Ovary (tissue), 3 donors: ENCODE data around the gene KLHL8.

Experiments
- EP300 ChIP-seq: sonication (generic); formaldehyde crosslinking; IDR thresholded peaks from one replicate; pipeline ENCODE4 v1.6.1; 2017; ENCODE audit warnings: antibody characterized with exemption
- POLR2A ChIP-seq: fragments of 450-650 bp; IDR thresholded peaks from one replicate; pipeline ENCODE4 v1.6.1; 2017; ENCODE audit warnings: antibody characterized with exemption, mild to moderate bottlenecking, moderate library complexity
- TF ChIP-seq, protein P1 (sequence below), 3 donors: fragments of 450-650 bp in 2 of 3; fragments of 200-600 bp in 1 of 3; IDR thresholded peaks; one replicate each; pipeline versions ENCODE4 v1.5.1 to v1.8.0; 2016 to 2022; ENCODE audit warnings: antibody characterized with exemption in 3 of 3, mild to moderate bottlenecking in 1 of 3
- donor health status: DM: no; HTN: no; CAD: no.

DNA sequence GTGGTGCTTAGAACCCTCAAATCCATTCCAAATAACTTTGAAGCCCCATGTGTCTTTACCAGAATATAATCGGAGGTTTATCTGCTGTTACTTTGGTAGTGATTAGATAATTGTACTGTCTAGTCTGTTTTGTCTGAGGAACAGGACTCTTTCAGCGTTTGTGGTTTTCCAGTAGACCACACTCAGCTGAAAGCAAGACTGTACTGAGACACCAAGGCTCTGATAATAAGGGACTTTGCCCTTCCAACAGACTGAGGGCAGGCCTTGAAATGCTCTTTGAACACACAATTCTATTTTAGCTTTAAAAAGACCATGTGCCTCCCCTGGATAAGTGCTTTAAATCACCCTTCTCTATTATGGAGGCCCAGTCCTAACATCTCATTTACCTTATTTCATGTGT, 76.1 kb downstream of the KLHL8 start:
- TF ChIP-seq, protein P1, sequence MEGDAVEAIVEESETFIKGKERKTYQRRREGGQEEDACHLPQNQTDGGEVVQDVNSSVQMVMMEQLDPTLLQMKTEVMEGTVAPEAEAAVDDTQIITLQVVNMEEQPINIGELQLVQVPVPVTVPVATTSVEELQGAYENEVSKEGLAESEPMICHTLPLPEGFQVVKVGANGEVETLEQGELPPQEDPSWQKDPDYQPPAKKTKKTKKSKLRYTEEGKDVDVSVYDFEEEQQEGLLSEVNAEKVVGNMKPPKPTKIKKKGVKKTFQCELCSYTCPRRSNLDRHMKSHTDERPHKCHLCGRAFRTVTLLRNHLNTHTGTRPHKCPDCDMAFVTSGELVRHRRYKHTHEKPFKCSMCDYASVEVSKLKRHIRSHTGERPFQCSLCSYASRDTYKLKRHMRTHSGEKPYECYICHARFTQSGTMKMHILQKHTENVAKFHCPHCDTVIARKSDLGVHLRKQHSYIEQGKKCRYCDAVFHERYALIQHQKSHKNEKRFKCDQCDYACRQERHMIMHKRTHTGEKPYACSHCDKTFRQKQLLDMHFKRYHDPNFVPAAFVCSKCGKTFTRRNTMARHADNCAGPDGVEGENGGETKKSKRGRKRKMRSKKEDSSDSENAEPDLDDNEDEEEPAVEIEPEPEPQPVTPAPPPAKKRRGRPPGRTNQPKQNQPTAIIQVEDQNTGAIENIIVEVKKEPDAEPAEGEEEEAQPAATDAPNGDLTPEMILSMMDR (IDR thresholded peaks at IDR 0.05): no peak
- TF ChIP-seq POLR2A (no peak), EP300 (no peak)
